WTC11 (cell line): ENCODE data around the gene AK8. TPM values are rescaled to one million over a fixed set of nuclear protein-coding genes. Genes with fewer than 3 reads are reported as not detected.

Experiments
- ATAC-seq: fragments of 200-7000 bp; cut with Tn5 transposase; 2 replicates; pipeline ENCODE4 v1.10.0; 2021; ENCODE audit warnings: mild to moderate bottlenecking, moderate library complexity
- CTCF ChIA-PET: fragments of 300-600 bp; sonication (Branson Sonifier 250); formaldehyde crosslinking; loops from one replicate; lab custom pipeline; 2021; ENCODE audit warnings: antibody characterized with exemption; lab: Charles Lee
- POLR2A ChIA-PET: fragments of 350-600 bp; sonication (Branson Sonifier 250); formaldehyde crosslinking; loops from one replicate; lab custom pipeline; 2021; ENCODE audit warnings: antibody characterized with exemption; lab: Charles Lee
- DNase-seq: peaks from one replicate; pipeline ENCODE4 v3.0.0; 2021; ENCODE audit warnings: low spot score
- H3K27ac Mint-ChIP-seq: 2 replicates; pipeline ENCODE4 v1.8.0; 2021; ENCODE audit warnings: mixed read lengths
- H3K27me3 Mint-ChIP-seq: 2 replicates; pipeline ENCODE4 v1.8.0; 2021; ENCODE audit warnings: low read depth, mild to moderate bottlenecking, moderate library complexity, mixed read lengths
- H3K36me3 Mint-ChIP-seq: 2 replicates; pipeline ENCODE4 v1.8.0; 2021; ENCODE audit warnings: mixed read lengths
- H3K4me1 Mint-ChIP-seq: 2 replicates; pipeline ENCODE4 v1.8.0; 2022; ENCODE audit warnings: mixed read lengths
- H3K4me3 Mint-ChIP-seq: 2 replicates; pipeline ENCODE4 v1.8.0; 2021; ENCODE audit warnings: mild to moderate bottlenecking, moderate library complexity, mixed read lengths
- H3K9me3 Mint-ChIP-seq: 2 replicates; pipeline ENCODE4 v1.8.0; 2021; ENCODE audit warnings: mixed read lengths
- CBFB ChIP-seq: sonication (generic); formaldehyde crosslinking; IDR thresholded peaks from 2 replicates; pipeline ENCODE4 v1.8.1; 2022; ENCODE audit warnings: mild to moderate bottlenecking, low read depth, missing genetic modification reagents
- FOXJ3 ChIP-seq: sonication (generic); formaldehyde crosslinking; IDR thresholded peaks from 2 replicates; pipeline ENCODE4 v1.9.0; 2021; ENCODE audit warnings: missing genetic modification reagents, mild to moderate bottlenecking, borderline replicate concordance
- FOXP1 ChIP-seq: sonication (generic); formaldehyde crosslinking; IDR thresholded peaks from 2 replicates; pipeline ENCODE4 v1.8.0; 2022; ENCODE audit warnings: missing genetic modification reagents, mild to moderate bottlenecking, moderate library complexity, borderline replicate concordance
- HMGA2 ChIP-seq: fragments of 250-450 bp; sonication (Bioruptor Pico); IDR thresholded peaks from 2 replicates; pipeline ENCODE4 v1.4.0; 2021; ENCODE audit warnings: mild to moderate bottlenecking, moderate library complexity
- IRF2 ChIP-seq: sonication (generic); formaldehyde crosslinking; IDR thresholded peaks from 2 replicates; pipeline ENCODE4 v1.8.0; 2022; ENCODE audit warnings: low read depth, missing genetic modification reagents, borderline replicate concordance
- MXD4 ChIP-seq: fragments of 250-450 bp; sonication (Bioruptor Pico); IDR thresholded peaks from 2 replicates; pipeline ENCODE4 v1.8.0; 2021; ENCODE audit warnings: mild to moderate bottlenecking, moderate library complexity, borderline replicate concordance
- NFE2L1 ChIP-seq: sonication (generic); formaldehyde crosslinking; IDR thresholded peaks from 2 replicates; pipeline ENCODE4 v1.8.1; 2023; ENCODE audit warnings: missing genetic modification reagents
- SOX15 ChIP-seq: fragments of 250-450 bp; sonication (Bioruptor Pico); IDR thresholded peaks from 2 replicates; pipeline ENCODE4 v1.9.0; 2021; ENCODE audit warnings: mild to moderate bottlenecking
- TP53 ChIP-seq: sonication (generic); formaldehyde crosslinking; IDR thresholded peaks from 2 replicates; pipeline ENCODE4 v1.8.1; 2023; ENCODE audit warnings: mild to moderate bottlenecking, missing genetic modification reagents
- ZMAT4 ChIP-seq: fragments of 250-450 bp; sonication (Bioruptor Pico); IDR thresholded peaks from 2 replicates; pipeline ENCODE4 v1.9.0; 2021; ENCODE audit warnings: mild to moderate bottlenecking
- ZNF121 ChIP-seq: sonication (generic); formaldehyde crosslinking; IDR thresholded peaks from 2 replicates; pipeline ENCODE4 v1.8.0; 2023; ENCODE audit warnings: missing genetic modification reagents
- ZNF425 ChIP-seq: fragments of 250-450 bp; sonication (Bioruptor Pico); conservative IDR thresholded peaks from 2 replicates; pipeline ENCODE4 v1.9.0; 2021; ENCODE audit warnings: mild to moderate bottlenecking
- total RNA-seq: library from RNA; stranded (reverse); gene quantifications from 3 replicates; pipeline ENCODE4 v1.2.3, GENCODE V29; 2021
- TF ChIP-seq, protein P1 (sequence below): fragments of 250-450 bp; sonication (Bioruptor Pico); IDR thresholded peaks from 2 replicates; pipeline ENCODE4 v1.9.0; 2021; ENCODE audit warnings: moderate library complexity, mild to moderate bottlenecking, inconsistent platforms, borderline replicate concordance
- TF ChIP-seq, protein P2 (sequence below): sonication (generic); formaldehyde crosslinking; IDR thresholded peaks from 2 replicates; pipeline ENCODE4 v1.8.0; 2023; ENCODE audit warnings: mild to moderate bottlenecking, missing genetic modification reagents
- TF ChIP-seq, protein P3 (sequence below): sonication (generic); formaldehyde crosslinking; IDR thresholded peaks from 2 replicates; pipeline ENCODE4 v1.8.0; 2022; ENCODE audit warnings: mild to moderate bottlenecking, missing genetic modification reagents

Gene AK8
- total RNA-seq, 1 experiment from 2014 or later, result 0.48 TPM

- no peak for TF ChIP-seq ZNF425
- no peak for TF ChIP-seq MXD4 (CRISPR knock-in tag)
- no peak for TF ChIP-seq ZMAT4 (CRISPR knock-in tag)
- no peak for TF ChIP-seq FOXJ3 (CRISPR knock-in tag)
- TF ChIP-seq SOX15 (CRISPR knock-in tag), result no peak
- TF ChIP-seq, all 79 proteins: peak for 0
Measured at GRCh38 chr9:132864691-132865090, 13.4 kb downstream of the AK8 start (continued).

DNA sequence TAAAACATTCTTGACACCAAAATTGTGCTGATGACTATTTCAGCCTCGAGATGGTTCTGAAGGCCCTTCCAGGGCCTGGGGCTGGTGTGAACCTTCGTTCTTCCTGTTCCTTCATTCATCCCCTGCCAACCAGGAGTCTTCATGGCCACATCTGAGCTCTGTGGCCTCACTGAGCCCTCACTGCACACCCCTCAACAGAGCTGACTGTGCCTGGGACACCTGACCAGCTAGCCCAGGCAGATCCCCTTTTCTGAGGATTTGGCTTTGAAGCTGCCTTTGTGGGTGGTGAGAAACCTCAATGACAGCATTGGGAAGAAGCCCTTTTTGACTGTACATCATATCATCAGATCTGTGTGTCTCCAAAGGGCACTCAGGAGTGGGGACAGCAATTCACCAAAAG lies 13.8 kb downstream of the AK8 start:
- Mint-ChIP-seq H3K4me1 (peaks cover 16% of the 10 kb centered on the region), H3K27ac (peak overlapping the region; percentile 53; the same call in 1 of the 2 replicates), H3K4me3 (no peak overlapping the region), H3K36me3 (no peaks in the 10 kb centered on the region), H3K27me3 (no peaks in the 10 kb centered on the region; the same call in 1 of the 2 replicates), H3K9me3 (no peaks in the 10 kb centered on the region)
- DNase-seq (no peak), ATAC-seq (no peak)
- TF ChIP-seq TP53 (CRISPR knock-in tag), result no peak
- TF ChIP-seq ZNF425, result no peak
- TF ChIP-seq CBFB (CRISPR knock-in tag), result no peak
- TF ChIP-seq ZNF121, result no peak
- CTCF ChIA-PET, result interaction anchor here (1.3 to 1.7 kb wide), 2 partner anchors 15 to 52 kb away, joined by 4 to 5 read pairs; no protein-coding TSS in a partner anchor
- POLR2A ChIA-PET, result no interaction called here

GRCh38 chr9:132863096-132863495 lies 15.0 kb downstream of the AK8 start:
- no peak for DNase-seq
- H3K27ac Mint-ChIP-seq, result no peak overlapping the region
- POLR2A ChIA-PET, result no interaction called here
- ATAC-seq, result no peak
- peaks cover 18% of the 10 kb centered on the region for H3K4me1 Mint-ChIP-seq
- no peaks in the 10 kb centered on the region for H3K9me3 Mint-ChIP-seq
- no peaks in the 10 kb centered on the region; the same call in 1 of the 2 replicates for H3K27me3 Mint-ChIP-seq
- TF ChIP-seq NFE2L1 (CRISPR knock-in tag), result no peak
- TF ChIP-seq, all 79 proteins: peak for 0
- no peak overlapping the region for H3K4me3 Mint-ChIP-seq
- no peaks in the 10 kb centered on the region for H3K36me3 Mint-ChIP-seq
- CTCF ChIA-PET, result interaction anchor here (0.9 kb wide), 1 partner anchor 14 kb away, joined by 7 read pairs; no protein-coding TSS in a partner anchor

DNA sequence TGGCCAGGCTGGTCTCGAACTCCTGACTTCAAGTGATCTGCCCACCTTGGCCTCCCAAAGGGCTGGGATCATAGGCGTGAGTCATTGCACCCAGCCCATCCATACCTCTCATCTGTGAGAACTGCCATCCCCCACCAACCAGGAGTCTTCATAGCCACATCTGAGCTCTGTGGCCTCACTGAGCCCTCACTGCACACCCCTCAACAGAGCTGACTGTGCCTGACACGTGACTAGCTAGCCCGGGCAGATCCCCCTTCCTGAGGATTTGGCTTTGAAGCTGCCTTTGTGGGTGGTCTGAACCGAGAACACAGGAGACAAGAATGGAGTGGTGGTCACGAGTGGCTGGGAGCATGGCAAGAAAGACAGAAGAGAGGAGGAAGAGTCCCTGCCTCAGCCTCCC lies 15.6 kb downstream of the AK8 start:
- ChIA-PET CTCF (interaction anchor here (0.9 kb wide), 1 partner anchor 14 kb away, joined by 7 read pairs; no protein-coding TSS in a partner anchor), POLR2A (no interaction called here)
- peak overlapping the region; percentile 24; the same call in 1 of the 2 replicates for H3K27ac Mint-ChIP-seq
- H3K4me3 Mint-ChIP-seq, result no peak overlapping the region
- H3K27me3 Mint-ChIP-seq, result no peaks in the 10 kb centered on the region; the same call in 1 of the 2 replicates
- H3K36me3 Mint-ChIP-seq, result no peaks in the 10 kb centered on the region
- no peak for ATAC-seq
- TF ChIP-seq FOXP1 (CRISPR knock-in tag) (no peak), HMGA2 (CRISPR knock-in tag) (no peak), IRF2 (CRISPR knock-in tag) (no peak)
- TF ChIP-seq, protein P1, sequence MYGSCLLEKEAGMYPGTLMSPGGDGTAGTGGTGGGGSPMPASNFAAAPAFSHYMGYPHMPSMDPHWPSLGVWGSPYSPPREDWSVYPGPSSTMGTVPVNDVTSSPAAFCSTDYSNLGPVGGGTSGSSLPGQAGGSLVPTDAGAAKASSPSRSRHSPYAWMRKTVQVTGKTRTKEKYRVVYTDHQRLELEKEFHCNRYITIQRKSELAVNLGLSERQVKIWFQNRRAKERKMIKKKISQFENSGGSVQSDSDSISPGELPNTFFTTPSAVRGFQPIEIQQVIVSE (CRISPR knock-in tag), result no peak
- TF ChIP-seq, protein P2, sequence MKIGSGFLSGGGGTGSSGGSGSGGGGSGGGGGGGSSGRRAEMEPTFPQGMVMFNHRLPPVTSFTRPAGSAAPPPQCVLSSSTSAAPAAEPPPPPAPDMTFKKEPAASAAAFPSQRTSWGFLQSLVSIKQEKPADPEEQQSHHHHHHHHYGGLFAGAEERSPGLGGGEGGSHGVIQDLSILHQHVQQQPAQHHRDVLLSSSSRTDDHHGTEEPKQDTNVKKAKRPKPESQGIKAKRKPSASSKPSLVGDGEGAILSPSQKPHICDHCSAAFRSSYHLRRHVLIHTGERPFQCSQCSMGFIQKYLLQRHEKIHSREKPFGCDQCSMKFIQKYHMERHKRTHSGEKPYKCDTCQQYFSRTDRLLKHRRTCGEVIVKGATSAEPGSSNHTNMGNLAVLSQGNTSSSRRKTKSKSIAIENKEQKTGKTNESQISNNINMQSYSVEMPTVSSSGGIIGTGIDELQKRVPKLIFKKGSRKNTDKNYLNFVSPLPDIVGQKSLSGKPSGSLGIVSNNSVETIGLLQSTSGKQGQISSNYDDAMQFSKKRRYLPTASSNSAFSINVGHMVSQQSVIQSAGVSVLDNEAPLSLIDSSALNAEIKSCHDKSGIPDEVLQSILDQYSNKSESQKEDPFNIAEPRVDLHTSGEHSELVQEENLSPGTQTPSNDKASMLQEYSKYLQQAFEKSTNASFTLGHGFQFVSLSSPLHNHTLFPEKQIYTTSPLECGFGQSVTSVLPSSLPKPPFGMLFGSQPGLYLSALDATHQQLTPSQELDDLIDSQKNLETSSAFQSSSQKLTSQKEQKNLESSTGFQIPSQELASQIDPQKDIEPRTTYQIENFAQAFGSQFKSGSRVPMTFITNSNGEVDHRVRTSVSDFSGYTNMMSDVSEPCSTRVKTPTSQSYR (CRISPR knock-in tag), result no peak
- TF ChIP-seq, protein P3, sequence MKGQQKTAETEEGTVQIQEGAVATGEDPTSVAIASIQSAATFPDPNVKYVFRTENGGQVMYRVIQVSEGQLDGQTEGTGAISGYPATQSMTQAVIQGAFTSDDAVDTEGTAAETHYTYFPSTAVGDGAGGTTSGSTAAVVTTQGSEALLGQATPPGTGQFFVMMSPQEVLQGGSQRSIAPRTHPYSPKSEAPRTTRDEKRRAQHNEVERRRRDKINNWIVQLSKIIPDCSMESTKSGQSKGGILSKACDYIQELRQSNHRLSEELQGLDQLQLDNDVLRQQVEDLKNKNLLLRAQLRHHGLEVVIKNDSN, result no peak
- no peaks in the 10 kb centered on the region for H3K9me3 Mint-ChIP-seq
- DNase-seq, result no peak
- peaks cover 19% of the 10 kb centered on the region for H3K4me1 Mint-ChIP-seq
